CD4-positive, alpha-beta T cell (primary cell): Measurements from ENCODE around the gene GLDN. TPM values are rescaled to one million over a fixed set of nuclear protein-coding genes. Genes with fewer than 3 reads are reported as not detected.

Source experiments
- ATAC-seq: fragments of 200-7000 bp; cut with Tn5 transposase; one replicate; pipeline ENCODE4 v1.10.0; 2022; ENCODE audit warnings: mild to moderate bottlenecking; ENCODE audit not compliant: poor library complexity
- CTCF ChIA-PET: fragments of 350-600 bp; sonication (Branson Sonifier 250); formaldehyde crosslinking; loops from one replicate; lab custom pipeline; 2021; ENCODE audit warnings: antibody characterized with exemption, inconsistent platforms; lab: Charles Lee
- POLR2A ChIA-PET: fragments of 350-600 bp; sonication (Branson Sonifier 250); formaldehyde crosslinking; loops from one replicate; lab custom pipeline; 2021; ENCODE audit warnings: antibody characterized with exemption, inconsistent platforms; lab: Charles Lee
- DNase-seq, 14 experiments: peaks; one replicate each; pipeline ENCODE4 v3.0.0-alpha.2; 2013 to 2020; ENCODE audit warnings: mixed read lengths in 2 of 14
- H3K27ac ChIP-seq, 2 donors: one replicate each; pipeline versions ENCODE4 v1.5.1 to v1.7.0; 2013; ENCODE audit warnings: low read length in 2 of 2, low read depth in 1 of 2, mild to moderate bottlenecking in 1 of 2
- H3K27me3 ChIP-seq, 2 experiments: 1 replicate in 1 of 2; 2 replicates in 1 of 2; pipeline versions ENCODE4 v1.6.1 to v1.7.0; 2013; ENCODE audit warnings: low read length in 2 of 2, control low read depth in 1 of 2, mild to moderate bottlenecking in 1 of 2, moderate library complexity in 1 of 2; ENCODE audit not compliant: insufficient read depth in 2 of 2, control insufficient read depth in 1 of 2
- H3K36me3 ChIP-seq: one replicate; pipeline ENCODE4 v1.6.1; 2013; ENCODE audit warnings: low read length, control low read depth; ENCODE audit not compliant: insufficient read depth
- H3K4me1 ChIP-seq: one replicate; pipeline ENCODE4 v1.6.1; 2013; ENCODE audit warnings: low read length, control low read depth; ENCODE audit not compliant: insufficient read depth
- H3K4me3 ChIP-seq: one replicate; pipeline ENCODE4 v1.5.1; 2013; ENCODE audit warnings: mild to moderate bottlenecking, low read length, moderate library complexity
- H3K9me3 ChIP-seq, 2 experiments: 1 replicate in 1 of 2; 2 replicates in 1 of 2; pipeline versions ENCODE4 v1.6.1 to v1.7.0; 2013; ENCODE audit warnings: low read length in 2 of 2, mild to moderate bottlenecking in 2 of 2, control low read depth in 1 of 2, moderate library complexity in 1 of 2; ENCODE audit not compliant: control insufficient read depth in 1 of 2, insufficient read depth in 1 of 2
- H3K27ac Mint-ChIP-seq: one replicate; pipeline ENCODE4 v1.8.0; 2020; ENCODE audit warnings: mixed read lengths
- H3K27me3 Mint-ChIP-seq: one replicate; pipeline ENCODE4 v1.8.0; 2021; ENCODE audit warnings: mixed read lengths
- H3K36me3 Mint-ChIP-seq: one replicate; pipeline ENCODE4 v1.8.0; 2021; ENCODE audit warnings: low read depth, mixed read lengths
- H3K4me1 Mint-ChIP-seq: one replicate; pipeline ENCODE4 v1.8.0; 2021; ENCODE audit warnings: low read depth, mixed read lengths
- H3K4me3 Mint-ChIP-seq: one replicate; pipeline ENCODE4 v1.8.0; 2020; ENCODE audit warnings: mild to moderate bottlenecking, mixed read lengths
- H3K9me3 Mint-ChIP-seq: one replicate; pipeline ENCODE4 v1.8.0; 2020; ENCODE audit warnings: mixed read lengths
- intact Hi-C, 2 experiments: fragments of 100-400 bp; cut with DNase I in 1 of 2; cut with micrococcal nuclease in 1 of 2; formaldehyde crosslinking; loops; one replicate each; pipeline versions ENCODE4 v1.15.1 to v1.9.0; 2023 to 2025; cut with DNase I, micrococcal nuclease
- total RNA-seq, 174 experiments: library from RNA in 2 of 174; stranded (reverse) in 2 of 174; gene quantifications; one replicate each; pipeline ENCODE4 v1.2.3 and lab custom pipeline; 2021 to 2026
- TF ChIP-seq, protein P1 (sequence below): fragments of 200-600 bp; IDR thresholded peaks from one replicate; pipeline ENCODE4 v1.8.0; 2022; ENCODE audit warnings: antibody characterized with exemption, mild to moderate bottlenecking

The GLDN gene
- total RNA-seq, 2 experiments from 2014 or later: not detected

DNA sequence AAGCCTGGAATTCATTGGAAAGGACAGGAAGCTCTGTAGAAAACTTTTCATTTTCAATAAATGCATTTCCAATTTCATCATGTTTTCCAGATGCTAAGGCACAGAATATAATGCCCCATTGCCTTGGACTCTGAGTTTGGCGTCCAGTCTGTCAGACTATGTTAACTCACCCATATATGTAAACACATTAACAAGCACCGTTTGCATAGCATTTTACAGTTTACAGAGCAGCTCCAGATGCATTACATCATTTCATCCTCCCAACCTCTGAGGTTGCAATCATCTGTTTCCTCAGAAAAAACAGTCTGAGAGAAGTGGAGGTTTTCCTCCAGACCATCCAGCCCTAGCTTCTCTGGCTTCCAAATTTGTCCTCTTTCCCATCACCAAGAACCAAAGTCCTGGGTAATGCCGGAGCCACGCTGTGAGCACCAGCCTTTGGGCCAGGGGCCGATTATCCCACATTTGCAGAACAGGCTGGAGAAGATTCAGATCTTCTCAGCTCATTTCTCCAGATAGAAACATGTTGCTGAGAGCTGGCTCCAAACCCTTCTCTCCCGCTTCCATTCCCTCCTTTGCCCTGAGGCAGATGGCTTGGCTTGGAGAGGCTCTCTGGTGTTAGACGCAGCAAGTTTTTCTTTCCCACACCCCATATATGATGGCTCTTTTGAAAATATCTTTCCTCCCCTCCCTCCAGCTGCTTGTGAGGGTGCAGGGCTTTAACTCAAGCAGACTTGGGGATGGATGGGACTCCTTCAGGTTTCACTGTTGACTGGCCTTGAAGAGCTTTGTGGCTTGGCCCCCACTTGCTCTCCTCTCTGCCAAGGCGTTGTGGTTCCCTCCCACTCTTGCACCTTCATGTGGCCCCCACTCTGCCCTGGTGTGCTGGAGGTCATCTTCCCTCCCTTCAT, 29.0 kb upstream of the GLDN start:
- no peaks in the 10 kb centered on the region for H3K27me3 ChIP-seq
- H3K27ac ChIP-seq: no peak overlapping the region
- intact Hi-C loops: no loop called here
- Mint-ChIP-seq H3K27ac (no peak overlapping the region), H3K4me1 (no peaks in the 10 kb centered on the region), H3K27me3 (no peaks in the 10 kb centered on the region), H3K9me3 (no peaks in the 10 kb centered on the region), H3K4me3 (no peak overlapping the region), H3K36me3 (no peaks in the 10 kb centered on the region)
- no peaks in the 10 kb centered on the region for H3K36me3 ChIP-seq
- ATAC-seq (no peak), DNase-seq (no peak)
- ChIA-PET POLR2A (no interaction called here), CTCF (no interaction called here)
- H3K4me1 ChIP-seq: no peaks in the 10 kb centered on the region
- TF ChIP-seq, protein P1, sequence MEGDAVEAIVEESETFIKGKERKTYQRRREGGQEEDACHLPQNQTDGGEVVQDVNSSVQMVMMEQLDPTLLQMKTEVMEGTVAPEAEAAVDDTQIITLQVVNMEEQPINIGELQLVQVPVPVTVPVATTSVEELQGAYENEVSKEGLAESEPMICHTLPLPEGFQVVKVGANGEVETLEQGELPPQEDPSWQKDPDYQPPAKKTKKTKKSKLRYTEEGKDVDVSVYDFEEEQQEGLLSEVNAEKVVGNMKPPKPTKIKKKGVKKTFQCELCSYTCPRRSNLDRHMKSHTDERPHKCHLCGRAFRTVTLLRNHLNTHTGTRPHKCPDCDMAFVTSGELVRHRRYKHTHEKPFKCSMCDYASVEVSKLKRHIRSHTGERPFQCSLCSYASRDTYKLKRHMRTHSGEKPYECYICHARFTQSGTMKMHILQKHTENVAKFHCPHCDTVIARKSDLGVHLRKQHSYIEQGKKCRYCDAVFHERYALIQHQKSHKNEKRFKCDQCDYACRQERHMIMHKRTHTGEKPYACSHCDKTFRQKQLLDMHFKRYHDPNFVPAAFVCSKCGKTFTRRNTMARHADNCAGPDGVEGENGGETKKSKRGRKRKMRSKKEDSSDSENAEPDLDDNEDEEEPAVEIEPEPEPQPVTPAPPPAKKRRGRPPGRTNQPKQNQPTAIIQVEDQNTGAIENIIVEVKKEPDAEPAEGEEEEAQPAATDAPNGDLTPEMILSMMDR: no peak
- H3K4me3 ChIP-seq: no peak overlapping the region
- H3K9me3 ChIP-seq: no peaks in the 10 kb centered on the region

DNA sequence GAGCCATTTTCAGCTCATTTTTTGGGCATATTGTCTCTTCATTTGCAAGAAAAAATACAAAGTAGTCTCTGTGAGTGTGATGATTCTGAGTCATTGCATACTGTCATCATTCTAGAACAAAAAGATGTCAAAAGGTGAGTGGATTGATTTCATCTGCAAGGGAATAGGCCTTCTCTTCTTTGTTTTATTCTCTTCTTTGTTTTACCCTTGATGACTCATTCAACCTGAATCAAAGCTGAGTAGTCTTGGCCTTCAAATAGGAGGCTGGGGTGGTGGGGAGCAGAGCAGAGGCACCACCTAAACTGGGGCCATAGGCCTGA, 28.4 kb upstream of the GLDN start:
- no peaks in the 10 kb centered on the region for H3K4me1 Mint-ChIP-seq
- no peak overlapping the region for H3K27ac Mint-ChIP-seq
- CTCF ChIA-PET: no interaction called here
- TF ChIP-seq, protein P1: no peak
- Histone ChIP-seq H3K4me1 (no peaks in the 10 kb centered on the region), H3K27ac (no peak overlapping the region), H3K4me3 (no peak overlapping the region), H3K36me3 (no peaks in the 10 kb centered on the region), H3K9me3 (no peaks in the 10 kb centered on the region), H3K27me3 (no peaks in the 10 kb centered on the region)
- H3K36me3 Mint-ChIP-seq: no peaks in the 10 kb centered on the region
- ATAC-seq (no peak), DNase-seq (no peak)
- no peaks in the 10 kb centered on the region for H3K27me3 Mint-ChIP-seq
- POLR2A ChIA-PET: no interaction called here
- intact Hi-C loops: no loop called here
- H3K9me3 Mint-ChIP-seq: no peaks in the 10 kb centered on the region
- H3K4me3 Mint-ChIP-seq: no peak overlapping the region

DNA sequence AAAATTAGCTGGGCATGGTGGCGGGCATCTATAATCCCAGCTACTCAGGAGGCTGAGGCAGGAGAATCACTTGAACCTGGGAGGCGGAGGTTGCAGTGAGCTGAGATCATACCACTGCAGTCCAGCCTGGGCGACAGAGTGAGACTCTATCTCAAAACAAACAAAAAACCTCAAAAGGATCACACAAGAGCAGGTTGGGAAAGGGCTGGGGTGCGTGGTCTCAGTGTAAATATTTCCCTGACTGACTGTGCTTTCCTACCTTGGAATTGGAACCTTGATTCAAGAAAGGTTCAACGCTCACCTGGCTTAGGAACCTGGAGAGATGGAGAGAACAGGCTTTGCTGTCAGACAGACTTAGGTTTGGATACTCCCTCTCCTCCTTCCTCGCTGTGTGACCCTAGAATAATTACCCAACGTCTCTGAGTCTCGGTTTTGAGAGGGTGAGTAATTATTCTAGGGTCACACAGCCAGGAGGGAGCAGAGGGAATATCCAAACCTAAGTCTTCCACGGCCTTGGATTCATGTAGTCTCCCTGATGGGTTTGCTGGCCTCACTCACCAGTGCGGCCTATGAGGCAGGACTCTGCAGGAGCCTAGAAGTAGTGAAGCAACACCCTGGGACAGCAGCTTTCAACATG, 27.7 kb upstream of the GLDN start:
- H3K27me3 ChIP-seq: no peaks in the 10 kb centered on the region
- Mint-ChIP-seq H3K36me3 (no peaks in the 10 kb centered on the region), H3K4me1 (no peaks in the 10 kb centered on the region), H3K9me3 (no peaks in the 10 kb centered on the region), H3K4me3 (no peak overlapping the region), H3K27me3 (no peaks in the 10 kb centered on the region), H3K27ac (no peak overlapping the region)
- H3K27ac ChIP-seq: no peak overlapping the region
- DNase-seq (no peak), ATAC-seq (no peak)
- intact Hi-C loops: no loop called here
- no peaks in the 10 kb centered on the region for H3K4me1 ChIP-seq
- H3K36me3 ChIP-seq: no peaks in the 10 kb centered on the region
- TF ChIP-seq, protein P1: no peak
- no peak overlapping the region for H3K4me3 ChIP-seq
- H3K9me3 ChIP-seq: no peaks in the 10 kb centered on the region
- CTCF ChIA-PET: no interaction called here
- POLR2A ChIA-PET: no interaction called here
